Astrocyte (in vitro differentiated cells and primary cell): Measurements from ENCODE around the gene DOC2A.

Experiments
- EZH2 ChIP-seq: IDR thresholded peaks from 2 replicates; pipeline ENCODE4 v1.6.1; 2012; ENCODE audit warnings: mild to moderate bottlenecking, low read length, inconsistent platforms; ENCODE audit not compliant: insufficient read depth
- TF ChIP-seq, protein P1 (sequence below): IDR thresholded peaks from 2 replicates; pipeline ENCODE4 v1.5.1; 2011; ENCODE audit warnings: low read depth, mild to moderate bottlenecking, inconsistent platforms, low read length, moderate library complexity; ENCODE audit not compliant: insufficient read depth

- TF ChIP-seq, protein P1, sequence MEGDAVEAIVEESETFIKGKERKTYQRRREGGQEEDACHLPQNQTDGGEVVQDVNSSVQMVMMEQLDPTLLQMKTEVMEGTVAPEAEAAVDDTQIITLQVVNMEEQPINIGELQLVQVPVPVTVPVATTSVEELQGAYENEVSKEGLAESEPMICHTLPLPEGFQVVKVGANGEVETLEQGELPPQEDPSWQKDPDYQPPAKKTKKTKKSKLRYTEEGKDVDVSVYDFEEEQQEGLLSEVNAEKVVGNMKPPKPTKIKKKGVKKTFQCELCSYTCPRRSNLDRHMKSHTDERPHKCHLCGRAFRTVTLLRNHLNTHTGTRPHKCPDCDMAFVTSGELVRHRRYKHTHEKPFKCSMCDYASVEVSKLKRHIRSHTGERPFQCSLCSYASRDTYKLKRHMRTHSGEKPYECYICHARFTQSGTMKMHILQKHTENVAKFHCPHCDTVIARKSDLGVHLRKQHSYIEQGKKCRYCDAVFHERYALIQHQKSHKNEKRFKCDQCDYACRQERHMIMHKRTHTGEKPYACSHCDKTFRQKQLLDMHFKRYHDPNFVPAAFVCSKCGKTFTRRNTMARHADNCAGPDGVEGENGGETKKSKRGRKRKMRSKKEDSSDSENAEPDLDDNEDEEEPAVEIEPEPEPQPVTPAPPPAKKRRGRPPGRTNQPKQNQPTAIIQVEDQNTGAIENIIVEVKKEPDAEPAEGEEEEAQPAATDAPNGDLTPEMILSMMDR, result no peak
- TF ChIP-seq EZH2, result no peak
Observed at GRCh38 chr16:30046588-30046987, 35.8 kb upstream of the DOC2A start.
